ENCODE results near the gene SLC25A3.
A peak's percentile ranks its signal among the peaks of the same experiment; 100 is the strongest.
"Not testable (repeated sequence)": the region's sequence is repeated elsewhere in the genome, so short reads cannot be mapped to it uniquely, and the experiment has no call there.

Gene SLC25A3

DNA sequence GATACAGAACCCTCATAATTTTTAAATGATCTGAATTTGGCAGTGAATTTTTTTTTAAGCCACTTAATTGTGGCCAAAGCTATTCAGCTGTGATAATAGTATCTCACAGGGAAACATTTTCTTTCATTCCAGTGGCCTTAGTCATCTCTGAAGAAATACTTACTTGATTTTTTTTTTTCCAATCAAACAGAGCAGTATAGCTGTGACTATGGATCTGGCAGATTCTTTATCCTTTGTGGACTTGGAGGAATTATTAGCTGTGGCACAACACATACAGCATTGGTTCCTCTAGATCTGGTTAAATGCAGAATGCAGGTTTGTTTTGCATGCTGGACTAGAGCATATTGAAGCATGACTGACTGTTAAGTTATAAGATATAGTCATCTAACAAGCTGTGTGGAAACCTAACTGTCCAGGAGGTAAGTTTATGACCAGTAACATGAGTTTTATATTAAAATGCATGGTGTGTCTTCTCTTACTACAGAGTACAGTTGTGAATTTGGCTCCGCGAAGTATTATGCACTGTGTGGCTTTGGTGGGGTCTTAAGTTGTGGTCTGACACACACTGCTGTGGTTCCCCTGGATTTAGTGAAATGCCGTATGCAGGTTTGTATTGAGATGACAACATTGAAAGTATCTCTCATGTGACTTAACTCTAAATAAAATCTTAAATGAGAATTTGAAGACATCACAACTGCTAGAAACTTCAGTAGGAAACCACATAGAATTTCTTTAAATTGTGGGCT, 1.9 kb downstream of the SLC25A3 start:
- DNase-seq (ENCODE audit: low spot score) = no peak

GRCh38 chr12:98597313-98597712, 3.8 kb downstream of the SLC25A3 start:
- DNase-seq (ENCODE audit: low spot score) = not testable (repeated sequence)

- no peak for DNase-seq (ENCODE audit: low spot score)
Measured at GRCh38 chr12:98601924-98602323, 8.4 kb downstream of the SLC25A3 start.

DNA sequence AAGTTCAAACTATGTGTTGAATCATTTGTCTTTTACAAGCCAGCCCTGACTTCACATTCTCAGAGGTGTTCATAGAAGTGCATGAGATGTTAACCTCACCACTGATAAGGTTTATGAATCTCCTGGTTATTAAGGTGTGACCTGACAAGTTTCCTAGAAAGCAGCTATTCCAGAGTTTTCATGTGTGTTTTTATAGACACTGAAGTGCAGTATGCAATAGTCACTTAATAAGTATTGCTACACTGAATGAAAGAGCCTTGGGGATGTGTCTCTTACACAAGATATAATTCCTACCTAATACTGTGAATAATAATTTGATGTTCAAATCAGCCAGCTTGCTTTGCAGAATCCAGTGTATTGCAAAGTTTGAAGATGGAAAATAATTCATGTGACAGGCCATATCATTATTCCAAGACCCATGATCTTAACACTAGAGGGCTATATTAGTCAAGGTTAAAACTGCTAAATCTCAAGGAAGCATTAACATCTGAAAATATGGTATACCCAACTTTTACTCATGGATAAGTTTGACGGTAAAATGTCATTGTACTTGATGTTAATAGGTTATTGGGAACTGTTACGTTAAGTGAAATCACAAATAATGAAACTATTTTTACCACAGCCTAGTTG, 13.0 kb downstream of the SLC25A3 start:
- no peak for DNase-seq (ENCODE audit: low spot score)

GRCh38 chr12:98610596-98610995, 17.1 kb downstream of the SLC25A3 start:
- DNase-seq (ENCODE audit: low spot score) = no peak

DNA sequence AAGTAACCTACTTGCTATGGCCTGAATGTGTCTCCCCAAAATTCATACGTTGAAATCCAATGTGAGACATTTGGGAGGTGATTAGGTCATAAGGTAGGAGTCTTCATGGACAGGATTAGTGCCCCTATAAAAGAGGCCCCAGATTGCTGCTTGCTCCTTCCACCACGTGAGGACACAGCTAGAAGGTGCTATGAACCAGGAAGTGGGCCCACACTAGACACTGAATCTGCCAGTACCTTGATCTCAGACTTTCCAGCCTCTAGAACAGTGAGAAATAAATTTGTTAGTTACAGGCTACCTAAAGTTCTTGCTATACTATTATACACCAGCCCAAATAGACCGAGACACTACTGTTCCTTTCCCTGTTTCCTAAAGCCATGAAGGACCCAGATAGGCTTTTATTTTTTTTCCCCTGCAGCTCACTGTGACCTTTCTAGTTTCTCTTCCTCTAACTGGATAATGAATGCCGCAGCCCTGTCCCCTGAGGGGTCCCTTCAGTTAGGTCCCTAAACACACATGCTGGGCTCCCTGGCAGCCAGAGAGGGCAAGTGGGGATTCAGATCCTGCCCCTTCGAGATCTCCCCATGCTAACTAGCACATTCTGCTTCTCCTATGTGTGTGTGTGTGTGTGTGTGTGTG, 19.3 kb downstream of the SLC25A3 start:
- peak; percentile 5 for DNase-seq (ENCODE audit: low spot score)

DNA sequence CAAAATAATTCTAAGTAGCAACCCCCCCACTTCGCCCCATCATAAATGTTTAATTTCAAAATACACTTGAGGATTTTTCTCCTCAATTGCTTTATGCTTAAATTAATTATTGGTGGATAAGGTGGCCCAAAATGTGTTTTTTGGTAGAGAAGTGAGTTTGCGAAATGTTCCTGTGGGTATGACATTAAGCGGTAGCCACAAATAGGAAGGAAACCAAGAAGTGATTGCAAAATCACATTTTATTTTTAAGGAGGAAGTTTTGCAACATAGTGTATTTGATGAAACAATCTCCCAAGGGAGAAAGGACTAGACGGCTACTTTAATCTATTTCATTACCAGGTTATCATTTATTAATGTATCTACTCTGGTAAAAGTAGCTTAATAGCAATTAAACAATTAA, 25.5 kb downstream of the SLC25A3 start:
- peak; percentile 15 for DNase-seq (ENCODE audit: low spot score)

DNA sequence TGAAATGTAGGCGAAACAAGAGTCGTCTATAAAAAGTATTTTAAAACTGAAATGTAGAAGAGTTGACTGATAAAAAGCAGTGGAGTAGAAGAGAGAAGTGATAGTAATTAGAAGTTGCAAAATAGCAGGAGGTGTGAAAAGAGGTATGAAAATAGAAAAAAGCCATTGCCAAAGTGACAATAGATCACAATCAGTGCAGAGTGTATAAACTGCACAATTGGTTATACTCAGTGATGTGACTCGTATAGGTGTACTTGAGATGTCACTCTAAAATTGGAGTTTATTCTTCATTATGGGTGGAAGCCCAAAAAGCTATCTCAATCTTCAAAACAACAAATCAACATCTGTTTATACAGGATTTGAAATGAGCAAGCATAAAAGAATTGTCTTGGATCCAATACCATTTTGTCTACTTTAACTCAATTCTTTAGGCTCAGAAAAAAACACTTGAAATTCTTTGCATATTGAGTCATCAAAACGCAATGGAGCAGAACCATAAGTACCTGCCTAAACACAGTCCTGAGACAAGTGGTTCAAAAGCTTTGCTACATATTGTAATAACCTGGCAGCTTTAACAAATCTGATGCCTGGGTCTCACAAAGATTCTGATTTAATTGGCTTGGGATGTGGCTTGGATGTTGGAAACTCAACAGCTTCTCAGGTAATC, 42.3 kb downstream of the SLC25A3 start:
- no peak for DNase-seq (ENCODE audit: low spot score)

GRCh38 chr12:98637068-98637467, 43.6 kb downstream of the SLC25A3 start:
- DNase-seq (ENCODE audit: low spot score) = no peak

- no peak for DNase-seq (ENCODE audit: low spot score)
Measured at GRCh38 chr12:98638009-98638408, 44.5 kb downstream of the SLC25A3 start.

GRCh38 chr12:98639491-98639890, 46.0 kb downstream of the SLC25A3 start:
- no peak for DNase-seq (ENCODE audit: low spot score)

GRCh38 chr12:98642801-98643200, 49.3 kb downstream of the SLC25A3 start:
- not testable (repeated sequence) for DNase-seq (ENCODE audit: low spot score)

DNA sequence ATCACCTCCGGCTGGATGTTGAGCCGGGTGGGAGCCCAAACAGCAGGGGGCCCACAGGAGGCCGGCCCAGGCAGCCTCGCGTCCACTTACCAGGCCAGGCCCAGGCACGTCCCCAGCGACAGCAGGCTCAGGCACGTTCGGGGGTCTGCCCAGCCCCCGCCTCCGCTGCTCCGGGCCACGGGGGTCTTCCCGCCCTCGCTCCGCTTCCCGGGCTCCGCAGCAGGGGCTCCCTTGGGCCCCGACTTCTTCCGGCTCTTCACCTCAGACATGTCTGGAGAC, 50.9 kb downstream of the SLC25A3 start:
- no peak for DNase-seq (ENCODE audit: low spot score)

DNA sequence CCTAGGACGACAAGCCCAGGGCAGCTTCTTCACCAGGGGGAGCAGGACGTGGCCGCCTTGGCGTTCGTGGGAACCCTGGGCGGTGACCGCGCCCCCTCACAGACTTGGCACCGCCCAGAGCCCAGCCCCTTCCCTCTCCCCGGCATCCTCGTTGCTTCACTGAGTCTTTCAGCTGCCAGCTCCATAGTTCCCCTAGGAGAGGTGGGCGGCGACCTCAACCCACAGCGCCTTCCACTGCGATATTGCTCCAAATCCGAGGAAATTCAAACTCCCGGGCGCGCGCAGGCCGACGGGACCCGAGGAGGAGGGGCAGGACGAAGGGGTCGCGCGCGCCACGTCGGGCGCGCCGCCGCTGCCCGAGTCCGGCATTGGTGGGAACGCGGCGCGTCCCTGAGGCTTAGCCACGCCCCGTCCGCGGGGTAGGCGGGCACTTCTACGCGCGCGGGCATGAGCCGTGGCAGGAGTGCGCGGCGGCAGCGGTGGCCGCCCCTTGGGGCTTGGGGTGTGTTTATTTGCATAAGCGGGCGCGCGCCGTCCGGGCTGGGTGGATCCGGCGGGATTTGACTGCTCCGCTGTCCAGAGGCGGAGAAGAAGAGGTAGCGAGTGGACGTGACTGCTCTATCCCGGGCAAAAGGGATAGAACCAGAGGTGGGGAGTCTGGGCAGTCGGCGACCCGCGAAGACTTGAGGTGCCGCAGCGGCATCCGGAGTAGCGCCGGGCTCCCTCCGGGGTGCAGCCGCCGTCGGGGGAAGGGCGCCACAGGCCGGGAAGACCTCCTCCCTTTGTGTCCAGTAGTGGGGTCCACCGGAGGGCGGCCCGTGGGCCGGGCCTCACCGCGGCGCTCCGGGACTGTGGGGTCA, 51.5 kb downstream of the SLC25A3 start, which contains the start of the genes APAF1 and IKBIP:
TSS of gene APAF1 (plus strand) at position 579 of the 860 bp plus-strand sequence. CDS start 3,070 bp downstream, outside the sequence.
TSS of gene IKBIP (minus strand) at position 77 of the 860 bp plus-strand sequence. CDS start 87 bp downstream, outside the sequence.
- DNase-seq (ENCODE audit: low spot score) = peak; percentile 98

- peak; percentile 42 for DNase-seq (ENCODE audit: low spot score)
Measured at GRCh38 chr12:98645572-98646067, 52.1 kb downstream of the SLC25A3 start.

- peak; percentile 7 for DNase-seq (ENCODE audit: low spot score)
Measured at GRCh38 chr12:98646294-98647090, 53.0 kb downstream of the SLC25A3 start.

DNA sequence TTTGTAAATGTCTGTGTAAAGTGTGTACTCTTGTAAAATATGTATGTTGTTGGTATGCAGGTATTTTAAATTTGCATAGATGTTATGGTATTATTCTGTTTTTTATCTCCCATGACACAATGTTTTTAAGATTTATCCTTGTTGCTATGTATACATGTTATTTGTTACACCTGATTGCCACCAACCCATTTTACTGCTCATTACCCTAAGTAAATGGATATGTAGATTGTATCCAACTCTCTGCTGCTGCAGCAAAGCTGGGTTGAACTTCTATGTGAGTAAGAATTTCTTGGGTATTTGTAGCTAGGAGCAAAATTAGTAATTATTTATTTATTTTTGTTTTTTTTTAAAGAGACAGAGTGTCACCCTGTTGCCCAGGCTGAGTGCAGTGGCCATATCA, 57.8 kb downstream of the SLC25A3 start:
- no peak for DNase-seq (ENCODE audit: low spot score)

- DNase-seq (ENCODE audit: low spot score) = peak; percentile 62
Measured at GRCh38 chr12:98653866-98654493, 60.5 kb downstream of the SLC25A3 start.

Measured in Ammon's horn (tissue), 1 donor.